HT-29 (cell line): ENCODE measurements around the gene PRR5. TPM values are rescaled to one million over a fixed set of nuclear protein-coding genes. Genes with fewer than 3 reads are reported as not detected.
A peak's percentile ranks its signal among the peaks of the same experiment; 100 is the strongest.

Experiments
- DNase-seq: peaks from one replicate; pipeline ENCODE4 v3.0.0-alpha.2; 2015; ENCODE audit warnings: low spot score
- total RNA-seq: library from RNA; depleted of rRNA; stranded (reverse); fragments of >200 nt; shearing (Covaris generic); gene quantifications from 2 replicates; pipeline ENCODE4 v1.2.3, GENCODE V29; 2014

Gene PRR5
- total RNA-seq, 1 experiment from 2014 or later, result 16.9 TPM

- no peak for DNase-seq
Measured at GRCh38 chr22:44714703-44715350, 12.8 kb downstream of the PRR5 start.

DNA sequence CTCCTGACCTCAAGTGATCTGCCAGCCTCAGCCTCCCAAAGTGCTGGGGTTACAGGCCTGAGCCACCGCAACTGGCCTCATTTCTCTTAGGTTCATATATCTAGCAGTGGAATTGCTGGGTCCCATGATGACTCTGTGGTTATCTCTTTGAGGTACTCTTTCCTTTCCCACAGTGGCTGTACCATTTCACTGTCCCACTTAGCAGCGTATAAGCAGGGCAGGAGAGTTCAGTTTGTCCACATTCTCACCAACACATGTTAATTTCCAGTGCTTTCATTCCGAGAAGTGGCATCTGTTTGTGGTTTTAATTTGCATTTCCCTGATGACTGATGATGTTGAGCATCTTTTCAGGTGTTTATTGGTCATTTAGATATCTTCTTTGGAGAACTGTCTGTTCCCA, 16.4 kb downstream of the PRR5 start:
- DNase-seq, result no peak

- DNase-seq, result no peak
Measured at GRCh38 chr22:44719586-44720368, 17.8 kb downstream of the PRR5 start.

DNA sequence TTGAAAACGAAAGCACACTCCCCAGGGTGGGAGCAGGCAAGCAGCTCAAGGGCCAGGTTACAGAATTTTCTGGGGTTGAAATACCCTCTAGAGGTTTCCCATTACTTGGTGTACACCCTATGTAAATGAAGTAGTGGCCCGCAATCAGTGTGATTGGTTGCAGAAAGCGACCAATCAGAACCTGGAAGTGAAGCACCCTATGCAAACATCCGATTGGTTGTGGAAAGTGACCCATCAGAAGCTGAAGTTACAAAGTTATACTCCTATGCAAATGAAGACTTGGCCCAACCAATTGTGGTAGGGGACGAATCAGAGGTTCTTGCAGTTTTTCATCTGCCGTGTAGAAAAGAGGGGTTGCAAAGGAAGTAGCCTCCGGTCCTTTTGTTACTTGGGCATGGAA, 19.2 kb downstream of the PRR5 start:
- no peak for DNase-seq

DNA sequence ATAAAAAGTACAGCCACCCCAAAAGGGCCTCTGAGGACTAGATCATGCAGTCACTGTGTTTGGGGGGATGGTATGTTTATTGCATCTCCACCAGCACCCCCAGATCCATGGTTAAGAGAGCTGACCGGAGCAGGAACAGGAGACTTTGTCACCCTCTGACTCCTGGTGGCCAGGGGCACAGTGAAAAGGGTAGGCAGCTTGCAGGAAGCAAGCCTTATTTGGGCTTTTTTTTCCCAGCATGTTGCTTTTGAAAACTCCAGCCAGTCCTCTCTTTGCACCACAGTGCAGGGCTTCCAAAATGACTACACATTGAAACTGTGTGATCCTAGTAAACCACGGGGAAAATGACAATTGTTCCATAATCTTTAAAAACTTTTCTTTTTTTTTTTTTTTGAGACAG, 20.6 kb downstream of the PRR5 start:
- DNase-seq, result no peak

- peak; percentile 31 for DNase-seq
Measured at GRCh38 chr22:44723801-44724200, 21.8 kb downstream of the PRR5 start.

GRCh38 chr22:44724416-44724815, 22.4 kb downstream of the PRR5 start:
- no peak for DNase-seq

DNA sequence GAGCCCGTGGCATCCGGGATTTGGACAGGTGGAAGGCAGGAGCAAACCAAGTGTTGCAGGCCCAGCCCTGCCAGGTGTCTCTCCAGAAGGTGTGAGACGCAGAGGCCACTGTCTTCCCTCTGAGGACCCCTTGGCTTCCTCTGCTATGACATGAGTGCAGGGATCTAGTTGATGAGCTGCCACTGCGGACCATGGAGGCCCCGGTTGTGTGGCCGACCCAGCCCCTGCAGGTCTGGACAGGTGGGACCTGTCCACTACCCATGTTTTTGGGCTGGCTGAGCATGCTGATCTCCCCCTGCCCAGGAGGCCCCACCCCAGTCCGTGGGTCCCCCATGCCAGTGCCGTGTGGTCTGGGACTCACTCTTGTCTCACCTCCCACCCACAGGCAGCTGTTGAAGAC, 22.9 kb downstream of the PRR5 start:
- no peak for DNase-seq

DNA sequence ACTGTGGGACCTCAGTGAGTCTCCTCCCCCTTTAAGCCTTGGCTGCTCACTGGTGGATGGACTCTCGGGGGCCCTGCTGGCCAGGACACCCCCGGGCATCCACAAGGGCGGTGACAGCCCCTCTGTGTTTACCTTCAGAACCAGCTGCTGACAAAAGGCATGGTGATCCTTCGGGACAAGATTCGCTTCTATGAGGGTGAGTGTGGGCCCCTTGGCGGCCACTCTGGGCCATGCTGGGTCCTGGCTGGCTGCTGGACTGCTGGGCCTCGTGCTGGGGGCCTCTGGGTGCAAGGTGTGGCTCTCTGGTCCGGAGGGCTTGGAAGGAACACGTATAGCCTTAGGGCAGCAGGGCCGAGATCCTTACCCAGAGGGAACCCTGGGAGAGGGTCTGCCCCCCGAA, 24.4 kb downstream of the PRR5 start:
- DNase-seq, result no peak

GRCh38 chr22:44727148-44727547, 25.1 kb downstream of the PRR5 start:
- no peak for DNase-seq

- no peak for DNase-seq
Measured at GRCh38 chr22:44727709-44728108, 25.7 kb downstream of the PRR5 start.

GRCh38 chr22:44728761-44729324, 26.8 kb downstream of the PRR5 start:
- DNase-seq, result no peak

GRCh38 chr22:44729391-44730021, 27.5 kb downstream of the PRR5 start:
- DNase-seq, result no peak

GRCh38 chr22:44730022-44730393, 28.0 kb downstream of the PRR5 start:
- DNase-seq, result no peak

DNA sequence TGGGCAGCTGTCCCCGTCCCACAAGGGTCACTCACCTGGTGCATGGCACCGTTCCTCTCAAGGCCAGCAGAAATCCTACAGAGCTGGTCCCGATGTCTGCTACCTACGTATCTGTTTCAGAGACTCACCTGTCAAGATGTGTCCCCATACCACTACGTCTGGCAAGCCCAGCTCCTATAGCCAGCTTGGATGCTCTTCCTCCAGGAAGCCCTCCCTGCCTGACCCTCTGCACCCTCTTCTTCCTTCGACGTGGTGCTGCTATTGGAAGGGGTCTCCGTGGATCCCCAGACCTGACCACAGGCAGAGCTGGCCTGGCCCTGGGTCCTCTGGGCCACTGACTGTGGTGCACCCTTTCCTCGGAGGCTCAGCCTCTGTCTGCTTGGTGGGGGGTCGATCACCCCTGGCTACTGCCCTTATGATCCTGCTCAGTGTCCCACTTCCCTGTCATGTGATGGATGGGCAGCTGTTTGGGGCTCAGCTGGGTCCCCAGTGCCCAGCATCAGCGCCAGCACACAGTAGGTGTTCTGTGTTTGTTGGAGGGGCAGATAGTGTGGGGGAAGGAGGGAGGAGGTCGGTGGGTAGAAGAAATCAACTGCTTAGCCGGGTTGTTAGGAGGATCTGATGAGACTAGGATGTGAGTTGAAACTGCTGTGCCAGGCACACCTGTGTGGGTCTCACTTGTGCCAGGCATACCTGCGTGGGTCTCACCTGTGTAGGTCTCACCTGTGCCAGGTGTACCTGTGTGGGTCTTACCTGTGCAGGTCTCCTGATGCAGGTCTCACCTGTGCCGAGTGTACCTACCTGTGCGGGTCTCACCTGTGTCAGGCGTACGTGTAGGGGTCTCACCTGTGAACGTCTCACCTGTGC, 28.7 kb downstream of the PRR5 start:
- DNase-seq, result no peak

DNA sequence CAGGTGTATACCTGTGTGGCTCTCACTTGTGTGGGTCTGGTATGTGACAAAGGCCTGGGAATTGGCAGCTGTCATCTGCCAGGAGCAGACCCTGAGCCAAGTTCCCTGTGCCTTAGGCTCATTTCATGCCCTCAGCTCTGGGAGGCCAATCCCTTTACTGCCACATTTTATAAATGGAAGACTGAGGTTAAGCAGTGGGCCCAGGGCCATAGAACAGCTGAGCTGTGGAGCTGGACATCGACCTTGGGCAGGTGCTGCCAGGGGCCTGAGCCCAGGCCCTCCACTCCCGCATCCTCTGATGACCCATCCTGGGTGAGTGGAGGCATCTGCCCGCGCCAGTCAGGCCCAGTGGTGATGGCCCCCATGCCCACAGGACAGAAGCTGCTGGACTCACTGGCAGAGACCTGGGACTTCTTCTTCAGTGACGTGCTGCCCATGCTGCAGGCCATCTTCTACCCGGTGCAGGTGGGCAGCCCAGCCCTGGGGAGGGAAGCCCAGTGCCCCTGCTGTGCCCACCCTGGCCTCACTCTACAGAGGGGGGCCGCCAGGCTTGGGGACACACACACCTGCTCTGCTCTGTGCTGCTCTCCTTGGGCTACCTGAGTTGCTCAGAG, 29.5 kb downstream of the PRR5 start:
- no peak for DNase-seq

GRCh38 chr22:44732017-44732561, 30.1 kb downstream of the PRR5 start:
- DNase-seq, result no peak

- no peak for DNase-seq
Measured at GRCh38 chr22:44732661-44733060, 30.7 kb downstream of the PRR5 start.

DNA sequence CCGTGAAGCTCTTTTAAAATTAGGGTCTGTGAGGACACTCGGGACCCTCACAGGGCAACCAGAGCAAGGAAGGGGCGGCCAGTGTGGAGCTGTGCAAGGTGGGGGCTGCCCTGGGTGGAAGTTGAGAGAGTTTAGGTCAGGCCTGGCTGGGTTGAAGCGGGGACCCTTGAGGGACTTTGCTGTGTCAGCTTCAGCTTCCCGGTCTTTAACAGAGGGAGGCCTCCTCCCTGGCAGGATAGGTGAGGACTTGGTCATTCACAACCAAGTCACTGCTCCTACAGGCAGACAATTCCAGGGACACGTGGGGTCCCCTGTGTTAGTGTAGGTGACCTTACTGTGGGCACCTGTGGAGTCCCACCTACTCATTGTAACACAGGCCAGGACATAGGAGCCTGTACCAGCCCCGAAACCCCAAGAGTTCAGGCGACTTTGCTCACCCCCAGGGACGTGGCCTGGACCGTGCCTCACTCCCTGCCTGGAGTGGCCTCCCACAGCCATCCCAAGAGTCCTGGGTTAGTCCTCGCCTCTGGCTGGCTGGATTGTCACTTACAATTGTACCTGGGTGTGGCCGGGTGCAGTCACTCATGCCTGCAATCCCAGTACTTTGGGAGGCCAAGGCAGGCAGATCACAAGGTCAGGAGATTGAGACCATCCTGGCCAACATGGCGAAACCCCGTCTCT, 31.6 kb downstream of the PRR5 start:
- no peak for DNase-seq

DNA sequence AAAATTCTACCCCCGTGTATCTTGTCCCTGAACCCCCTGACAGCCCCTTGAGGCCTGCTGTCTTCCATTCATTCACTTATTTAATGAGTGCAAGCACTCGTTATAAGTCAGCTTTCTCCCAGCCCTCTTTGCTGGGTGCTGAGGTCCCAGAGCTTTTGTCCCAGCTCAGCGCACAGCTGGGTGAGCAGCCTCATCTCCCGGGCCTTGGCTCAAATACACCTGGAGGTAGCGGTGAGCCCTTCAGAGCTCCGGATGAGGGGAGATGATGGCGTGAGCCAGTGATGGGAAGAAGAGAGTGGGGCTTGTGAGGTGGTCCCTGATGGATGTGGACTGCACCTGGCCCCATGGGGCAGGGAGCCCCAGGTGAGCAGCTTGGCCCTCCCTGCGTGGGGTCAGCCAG, 32.3 kb downstream of the PRR5 start:
- DNase-seq, result no peak
